Hematopoietic multipotent progenitor cell treated with erythropoietin and hydrocortisone succinate and interleukin-3 and kit ligand, for 8 days (in vitro differentiated cells): ENCODE measurements around the gene SKAP1.
A peak's percentile ranks its signal among the peaks of the same experiment; 100 is the strongest.
"Not testable (repeated sequence)": the region's sequence is repeated elsewhere in the genome, so short reads cannot be mapped to it uniquely, and the experiment has no call there.

Experiments
- DNase-seq: peaks from one replicate; pipeline ENCODE4 v3.0.0-alpha.2; 2015

The SKAP1 gene

GRCh38 chr17:48429638-48430586 lies at the start of gene SKAP1:
SKAP1 (minus strand) TSS chr17:48430214.
- DNase-seq, result peak; percentile 80

- DNase-seq, result no peak
These were observed 49.0 kb upstream of the SKAP1 start for GRCh38 chr17:48479014-48479402.

DNA sequence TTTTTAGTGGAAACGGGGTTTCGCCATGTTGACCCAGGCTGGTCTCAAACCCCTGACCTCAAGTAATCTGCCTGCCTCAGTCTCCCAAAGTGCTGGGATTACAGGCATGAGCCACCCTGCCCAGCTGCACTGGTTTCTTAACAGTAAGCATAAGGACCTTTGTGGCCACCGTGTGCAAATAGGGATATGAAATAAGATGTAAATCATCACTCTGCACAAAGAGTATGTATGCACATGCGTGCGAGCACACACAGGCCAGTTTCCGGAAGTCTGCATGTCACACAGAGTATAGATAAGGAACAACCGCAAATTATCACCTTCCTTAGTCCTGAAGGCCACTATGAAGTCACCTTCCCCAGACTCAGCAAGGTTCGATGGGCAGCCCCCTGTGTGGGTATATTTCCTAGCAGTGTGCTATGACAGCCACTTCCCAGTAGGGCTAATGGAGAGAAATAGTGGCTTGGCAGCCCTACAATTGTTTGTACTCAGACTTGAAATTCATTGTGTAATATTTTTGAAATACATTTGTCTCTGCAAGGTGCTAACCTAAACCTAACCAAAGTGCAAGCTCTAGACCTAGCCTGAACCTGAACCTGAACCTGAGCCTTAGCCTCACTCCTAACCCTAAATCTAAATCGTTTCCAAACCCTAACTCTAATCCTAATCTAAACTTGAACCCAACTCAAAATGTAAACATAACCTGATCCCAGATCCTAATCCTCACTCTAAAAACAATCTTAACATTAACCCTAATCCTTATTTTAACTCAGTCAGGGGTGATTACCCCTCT lies 48.4 kb upstream of the SKAP1 start:
- DNase-seq, result peak; percentile 90

GRCh38 chr17:48477221-48477620 lies 47.2 kb upstream of the SKAP1 start:
- DNase-seq, result no peak

- no peak for DNase-seq
These were observed 42.6 kb upstream of the SKAP1 start for GRCh38 chr17:48472411-48473281.

DNA sequence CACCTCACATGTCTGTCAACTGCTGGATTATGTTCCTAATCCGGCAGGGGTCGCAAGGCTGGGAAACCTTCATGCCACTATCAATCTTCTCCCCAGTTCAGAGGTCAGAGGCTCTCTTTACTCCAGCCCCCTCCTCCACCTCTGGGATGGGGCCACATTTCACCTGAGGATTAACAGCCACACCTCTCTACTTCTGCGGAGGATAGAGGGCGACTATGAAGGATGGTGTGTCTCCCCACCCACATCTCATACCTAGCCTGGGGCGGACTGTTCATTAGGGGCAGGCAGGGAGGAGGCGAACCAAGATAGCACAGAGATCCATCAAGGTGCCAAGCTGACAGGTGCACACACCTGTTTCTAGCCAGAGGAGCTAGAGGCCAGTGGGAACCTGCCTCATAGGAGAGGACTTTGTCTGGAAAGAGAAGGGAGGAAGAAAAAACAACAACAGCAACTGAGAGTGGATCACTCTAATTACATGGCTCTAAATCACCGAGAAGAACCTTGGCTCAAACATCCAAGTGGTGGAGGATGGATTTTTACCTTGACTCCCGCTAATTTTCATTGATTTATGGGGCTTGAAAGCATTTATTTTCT lies 41.9 kb upstream of the SKAP1 start:
- DNase-seq, result no peak

GRCh38 chr17:48470388-48471034 lies 40.5 kb upstream of the SKAP1 start:
- DNase-seq, result no peak

DNA sequence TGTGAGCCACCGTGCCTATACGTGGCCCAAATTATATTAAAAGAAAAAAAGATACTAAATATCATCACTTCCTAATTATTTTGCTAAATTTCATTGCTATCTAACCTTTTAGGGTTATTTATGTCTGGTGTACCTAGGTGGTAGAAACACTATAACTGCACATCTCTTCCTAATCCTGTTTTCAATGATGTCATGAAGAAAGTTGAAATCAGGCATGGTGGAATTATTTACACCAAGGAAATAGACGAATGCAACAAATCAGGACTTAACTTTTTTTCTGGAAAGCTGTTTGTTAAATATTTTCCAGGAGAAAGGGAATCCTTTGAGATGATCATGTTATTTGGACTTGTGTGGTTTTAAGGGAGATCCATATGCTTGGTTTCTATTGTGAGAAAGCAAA lies 39.2 kb upstream of the SKAP1 start:
- DNase-seq, result no peak

DNA sequence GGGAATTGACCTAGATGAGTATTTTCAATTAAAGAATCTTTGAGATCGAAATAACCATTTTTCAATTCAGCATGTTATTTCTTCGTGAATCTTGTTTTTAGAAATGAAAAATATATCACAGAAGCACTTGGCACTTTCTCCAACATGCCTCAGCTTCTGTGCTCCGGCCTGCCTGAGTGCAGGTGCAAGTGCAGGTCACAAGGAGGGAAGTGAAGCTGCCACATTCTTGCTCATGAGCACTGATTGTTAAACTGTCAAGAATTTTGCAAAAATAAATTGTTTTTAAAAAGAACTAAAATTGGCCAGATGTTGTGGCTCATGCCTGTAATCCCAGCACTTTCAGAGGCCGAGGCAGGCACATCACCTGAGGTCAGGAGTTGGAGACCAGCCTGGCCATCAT lies 38.3 kb upstream of the SKAP1 start:
- DNase-seq, result no peak

DNA sequence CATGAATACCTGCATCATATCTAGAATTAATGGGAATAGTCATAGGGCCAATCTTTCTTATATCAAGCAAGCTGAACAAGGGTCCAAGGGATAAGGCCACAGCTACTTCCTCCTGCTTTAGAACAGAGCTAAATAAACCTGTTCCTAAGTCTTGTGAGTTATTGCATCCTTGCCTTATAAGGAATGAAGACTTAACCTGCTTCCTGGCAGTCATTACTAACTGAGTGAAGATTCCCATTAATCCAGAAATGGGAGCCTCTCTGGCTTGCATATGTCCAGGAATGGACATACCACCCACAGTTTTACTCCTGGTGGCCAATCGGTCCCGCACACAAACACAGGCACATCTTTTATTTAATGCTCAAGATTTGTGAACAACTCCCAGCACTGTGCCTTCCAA lies 35.9 kb upstream of the SKAP1 start:
- no peak for DNase-seq

DNA sequence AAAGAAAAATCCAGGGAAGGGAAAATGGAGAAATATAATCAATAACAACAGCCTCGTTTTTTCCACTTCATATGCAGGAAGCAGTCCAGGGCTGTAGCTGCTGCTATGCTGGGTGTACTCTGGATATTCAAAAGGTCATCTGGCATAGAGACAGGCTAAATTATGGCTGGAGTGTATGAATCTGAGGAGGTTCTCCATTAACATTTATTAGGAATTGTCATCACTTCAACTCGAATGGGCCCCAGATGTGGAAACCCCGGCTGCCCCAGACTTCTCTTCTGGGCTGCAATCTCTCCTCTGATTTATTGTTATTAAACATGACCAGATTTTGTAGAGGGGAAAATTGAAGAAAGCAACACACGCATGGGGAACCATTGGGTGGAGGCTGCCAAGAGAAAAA lies 33.5 kb upstream of the SKAP1 start:
- DNase-seq, result no peak

- no peak for DNase-seq
These were observed 32.9 kb upstream of the SKAP1 start for GRCh38 chr17:48462946-48463345.

DNA sequence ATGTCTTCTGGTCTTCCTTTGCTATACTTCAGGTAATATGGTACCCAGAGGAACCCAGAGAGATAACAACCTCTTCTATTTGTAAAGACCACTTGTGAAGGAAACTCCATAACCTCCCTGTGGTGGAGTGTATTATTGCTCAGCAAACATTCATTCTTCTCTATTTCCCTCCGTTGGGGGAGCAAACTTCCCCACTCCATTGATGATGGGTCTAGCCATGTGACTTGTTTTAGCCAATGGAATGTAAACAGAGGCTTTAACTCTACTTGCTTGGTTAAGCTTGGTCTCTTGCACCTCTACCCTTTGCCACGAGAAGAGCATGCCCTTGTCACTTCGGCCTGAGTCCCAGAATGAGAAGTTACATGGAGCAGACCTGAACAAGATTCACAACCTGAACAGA lies 30.0 kb upstream of the SKAP1 start:
- no peak for DNase-seq

DNA sequence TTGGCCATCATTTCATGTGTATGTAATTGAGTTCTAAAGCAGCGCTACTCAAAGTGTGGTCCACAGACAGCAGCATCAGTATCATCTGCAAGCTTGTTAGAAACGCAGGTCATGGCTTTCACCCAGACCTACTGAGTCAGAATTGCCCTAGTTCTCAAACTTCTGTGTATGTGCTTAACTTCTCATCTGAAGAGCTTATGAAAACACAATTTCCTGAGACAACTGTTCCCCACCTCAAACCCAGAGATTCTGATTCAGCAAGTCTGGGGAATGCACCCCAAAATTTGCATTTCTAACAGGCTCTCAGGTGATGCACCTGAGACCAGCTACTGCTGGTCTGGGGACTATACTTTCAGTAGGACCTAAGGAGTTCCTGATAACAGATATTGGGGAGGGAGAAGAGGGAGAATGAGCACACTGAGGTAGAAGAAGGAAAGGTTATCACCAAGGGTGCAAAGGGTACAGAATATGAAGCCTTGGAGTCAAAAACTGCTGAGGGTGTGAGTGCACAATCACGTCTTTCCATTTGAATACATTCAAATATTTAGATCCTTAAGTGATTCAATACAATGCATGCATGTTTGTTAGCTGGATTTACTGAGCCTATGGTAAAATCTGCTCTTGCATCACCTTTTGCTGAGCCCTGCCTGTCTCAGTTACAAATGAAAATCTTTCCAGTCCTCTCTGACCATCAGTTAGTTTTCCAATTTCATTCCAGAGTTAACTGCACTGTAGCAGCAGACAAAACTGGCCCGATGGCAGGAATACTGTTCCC lies 29.2 kb upstream of the SKAP1 start:
- no peak for DNase-seq

- peak; percentile 79 for DNase-seq
These were observed 27.2 kb upstream of the SKAP1 start for GRCh38 chr17:48457080-48457836.

GRCh38 chr17:48456589-48456988 lies 26.6 kb upstream of the SKAP1 start:
- DNase-seq, result peak; percentile 69

DNA sequence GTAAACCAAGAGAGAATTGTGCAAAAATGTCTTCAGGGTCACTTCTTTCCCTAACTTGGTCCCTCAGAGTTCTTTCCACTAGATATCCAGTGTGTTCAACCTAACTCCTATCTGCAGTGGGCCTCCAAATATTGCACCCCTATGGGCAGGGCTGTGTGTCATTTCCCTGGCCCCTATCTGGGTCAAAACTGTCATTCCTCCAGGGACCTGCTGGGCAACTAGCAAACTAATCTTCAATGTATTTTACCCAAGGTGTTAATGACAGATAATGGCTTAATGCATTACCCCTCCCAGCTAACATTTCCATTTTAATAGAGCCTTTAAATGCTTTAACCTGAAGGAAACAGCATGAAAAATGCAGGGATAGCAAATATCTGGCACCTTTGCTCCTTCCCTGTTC lies 25.8 kb upstream of the SKAP1 start:
- peak; percentile 93 for DNase-seq

- no peak for DNase-seq
These were observed 23.4 kb upstream of the SKAP1 start for GRCh38 chr17:48453447-48453846.

- DNase-seq, result no peak
These were observed 21.5 kb upstream of the SKAP1 start for GRCh38 chr17:48451489-48451888.

DNA sequence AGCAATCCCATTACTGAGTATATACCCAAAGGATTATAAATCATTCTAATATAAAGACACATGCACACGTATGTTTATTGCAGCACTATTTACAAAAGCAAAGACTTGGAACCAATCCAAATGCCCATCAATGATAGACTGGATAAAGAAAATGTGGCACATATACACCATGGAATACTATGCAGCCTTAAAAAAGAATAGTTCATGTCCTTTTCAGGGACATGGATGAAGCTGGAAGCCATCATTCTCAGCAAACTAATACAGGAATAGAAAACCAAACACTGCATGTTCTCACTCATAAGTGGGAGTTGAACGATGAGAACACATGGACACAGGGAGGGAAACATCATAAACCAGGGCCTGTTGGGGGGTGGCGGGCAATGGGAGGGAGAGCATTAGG lies 19.3 kb upstream of the SKAP1 start:
- DNase-seq, result not testable (repeated sequence)

- peak; percentile 9 for DNase-seq
These were observed 15.2 kb upstream of the SKAP1 start for GRCh38 chr17:48445248-48445620.
